MM.1S (cell line): ENCODE data around the gene YY1AP1.
"Not testable (repeated sequence)": the region's sequence is repeated elsewhere in the genome, so short reads cannot be mapped to it uniquely, and the experiment has no call there.

Experiments
- EZH2 ChIP-seq: fragments of 300-600 bp; sonication (generic); optimal IDR thresholded peaks from 2 replicates; pipeline ENCODE3; 2017; ENCODE audit warnings: low read depth, mild to moderate bottlenecking, antibody characterized with exemption, low read length, mixed read lengths
- EZH2phosphoT487 ChIP-seq: fragments of 300-600 bp; sonication (generic); IDR thresholded peaks from 2 replicates; pipeline ENCODE4 v1.6.1; 2018; ENCODE audit warnings: antibody characterized with exemption, low read length
- TF ChIP-seq, protein P1 (sequence below): fragments of 300-600 bp; sonication (generic); IDR thresholded peaks from 2 replicates; pipeline ENCODE4 v1.5.1; 2016; ENCODE audit warnings: antibody characterized with exemption, low read length, mixed read lengths

DNA sequence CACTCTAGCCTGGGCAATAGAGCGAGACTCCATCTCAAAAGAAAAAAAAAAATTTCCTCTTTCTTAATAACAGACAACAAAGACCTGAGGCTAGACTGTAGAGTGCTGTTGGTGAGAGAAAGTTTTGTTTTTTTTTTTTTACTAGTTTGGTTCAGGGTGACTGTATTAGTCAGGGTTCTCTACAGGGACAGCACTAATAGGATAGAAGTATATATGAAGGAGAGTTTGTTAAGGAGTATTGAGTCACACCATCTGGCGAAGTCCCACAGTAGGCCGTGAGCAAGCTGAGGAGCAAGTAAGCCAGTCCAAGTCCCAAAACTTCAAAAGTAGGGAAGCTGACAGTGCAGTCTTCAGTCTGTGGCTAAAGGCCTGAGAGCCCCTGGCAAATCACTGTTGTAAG is 22.9 kb upstream of the YY1AP1 start:
- TF ChIP-seq EZH2phosphoT487, EZH2: not testable (repeated sequence)
- TF ChIP-seq, protein P1, sequence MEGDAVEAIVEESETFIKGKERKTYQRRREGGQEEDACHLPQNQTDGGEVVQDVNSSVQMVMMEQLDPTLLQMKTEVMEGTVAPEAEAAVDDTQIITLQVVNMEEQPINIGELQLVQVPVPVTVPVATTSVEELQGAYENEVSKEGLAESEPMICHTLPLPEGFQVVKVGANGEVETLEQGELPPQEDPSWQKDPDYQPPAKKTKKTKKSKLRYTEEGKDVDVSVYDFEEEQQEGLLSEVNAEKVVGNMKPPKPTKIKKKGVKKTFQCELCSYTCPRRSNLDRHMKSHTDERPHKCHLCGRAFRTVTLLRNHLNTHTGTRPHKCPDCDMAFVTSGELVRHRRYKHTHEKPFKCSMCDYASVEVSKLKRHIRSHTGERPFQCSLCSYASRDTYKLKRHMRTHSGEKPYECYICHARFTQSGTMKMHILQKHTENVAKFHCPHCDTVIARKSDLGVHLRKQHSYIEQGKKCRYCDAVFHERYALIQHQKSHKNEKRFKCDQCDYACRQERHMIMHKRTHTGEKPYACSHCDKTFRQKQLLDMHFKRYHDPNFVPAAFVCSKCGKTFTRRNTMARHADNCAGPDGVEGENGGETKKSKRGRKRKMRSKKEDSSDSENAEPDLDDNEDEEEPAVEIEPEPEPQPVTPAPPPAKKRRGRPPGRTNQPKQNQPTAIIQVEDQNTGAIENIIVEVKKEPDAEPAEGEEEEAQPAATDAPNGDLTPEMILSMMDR: not testable (repeated sequence)
